Cortex of kidney (tissue), 1 donor: ENCODE measurements around the gene NUDT1.
"Not testable (repeated sequence)": the region's sequence is repeated elsewhere in the genome, so short reads cannot be mapped to it uniquely, and the experiment has no call there.

Experiments used
- DNase-seq: peaks from one replicate; lab custom pipeline; 2025; lab: John Stamatoyannopoulos, UW

Gene NUDT1

GRCh38 chr7:2269089-2269990 lies 27.3 kb downstream of the NUDT1 start:
- not testable (repeated sequence) for DNase-seq

GRCh38 chr7:2269991-2270460 lies 28.0 kb downstream of the NUDT1 start:
- DNase-seq, result no peak

- DNase-seq, result no peak
Observed at GRCh38 chr7:2270495-2270894, 28.5 kb downstream of the NUDT1 start.

- DNase-seq, result no peak
Observed at GRCh38 chr7:2271273-2272026, 29.4 kb downstream of the NUDT1 start.

- DNase-seq, result no peak
Observed at GRCh38 chr7:2272031-2272430, 30.0 kb downstream of the NUDT1 start.

GRCh38 chr7:2273866-2274265 lies 31.8 kb downstream of the NUDT1 start:
- no peak for DNase-seq

GRCh38 chr7:2274666-2275065 lies 32.6 kb downstream of the NUDT1 start:
- no peak for DNase-seq

- DNase-seq, result no peak
Observed at GRCh38 chr7:2275101-2275500, 33.1 kb downstream of the NUDT1 start.

- DNase-seq, result no peak
Observed at GRCh38 chr7:2276107-2276506, 34.1 kb downstream of the NUDT1 start.

GRCh38 chr7:2278026-2278425 lies 36.0 kb downstream of the NUDT1 start:
- no peak for DNase-seq

- DNase-seq, result no peak
Observed at GRCh38 chr7:2279896-2280295, 37.9 kb downstream of the NUDT1 start.

- DNase-seq, result no peak
Observed at GRCh38 chr7:2280424-2280823, 38.4 kb downstream of the NUDT1 start.

- no peak for DNase-seq
Observed at GRCh38 chr7:2281541-2281940, 39.5 kb downstream of the NUDT1 start.

GRCh38 chr7:2282185-2282751 lies 40.2 kb downstream of the NUDT1 start:
- no peak for DNase-seq

GRCh38 chr7:2283074-2283473 lies 41.0 kb downstream of the NUDT1 start:
- no peak for DNase-seq

GRCh38 chr7:2287745-2288144 lies 45.7 kb downstream of the NUDT1 start:
- DNase-seq, result no peak

- DNase-seq, result no peak
Observed at GRCh38 chr7:2288503-2288902, 46.5 kb downstream of the NUDT1 start.

GRCh38 chr7:2289111-2289586 lies 47.1 kb downstream of the NUDT1 start:
- DNase-seq, result no peak

GRCh38 chr7:2289621-2290020 lies 47.6 kb downstream of the NUDT1 start:
- no peak for DNase-seq

GRCh38 chr7:2290877-2291276 lies 48.9 kb downstream of the NUDT1 start:
- no peak for DNase-seq

GRCh38 chr7:2295936-2296620 lies 54.1 kb downstream of the NUDT1 start:
- no peak for DNase-seq

GRCh38 chr7:2296832-2297231 lies 54.8 kb downstream of the NUDT1 start:
- no peak for DNase-seq
